Gastrocnemius medialis (tissue), 4 donors: ENCODE measurements around the gene UGGT1. TPM values are rescaled to one million over a fixed set of nuclear protein-coding genes. Genes with fewer than 3 reads are reported as not detected.

Experiments
- ATAC-seq, 2 donors: fragments of 150-250 bp; one replicate each; pipeline ENCODE4 v1.9.1; 2016
- DNase-seq, 2 donors: peaks; one replicate each; pipeline ENCODE4 v3.0.0-alpha.2; 2019
- H3K27ac ChIP-seq, 4 donors: fragments of 200-600 bp; sonication (generic); 1 replicate in 1 of 4; 2 replicates in 3 of 4; pipeline ENCODE4 v1.5.1; 2016 to 2018; ENCODE audit warnings: mild to moderate bottlenecking in 2 of 4, moderate library complexity in 1 of 4
- H3K27me3 ChIP-seq, 3 donors: fragments of 200-600 bp; sonication (generic) in 2 of 3; 1 replicate in 1 of 3; 2 replicates in 2 of 3; pipeline versions ENCODE4 v1.5.1 to v1.6.0; 2016 to 2019; ENCODE audit warnings: mild to moderate bottlenecking in 1 of 3, moderate library complexity in 1 of 3
- H3K36me3 ChIP-seq, 2 donors: fragments of 200-600 bp; sonication (generic) in 1 of 2; one replicate each; pipeline ENCODE4 v1.5.1; 2017 to 2018
- H3K4me1 ChIP-seq, 2 donors: fragments of 200-600 bp; sonication (generic) in 1 of 2; one replicate each; pipeline ENCODE4 v1.5.1; 2016 to 2017; ENCODE audit warnings: mild to moderate bottlenecking in 2 of 2
- H3K4me3 ChIP-seq, 4 donors: fragments of 200-600 bp; sonication (generic) in 3 of 4; 1 replicate in 1 of 4; 2 replicates in 3 of 4; pipeline ENCODE4 v1.5.1; 2016 to 2019; ENCODE audit warnings: mild to moderate bottlenecking in 2 of 4
- H3K9me3 ChIP-seq, 3 donors: fragments of 200-600 bp; sonication (generic) in 2 of 3; 1 replicate in 1 of 3; 2 replicates in 2 of 3; pipeline ENCODE4 v1.5.1; 2016 to 2019
- CTCF ChIP-seq, 5 experiments: fragments of 450-650 bp in 3 of 5; fragments of 200-600 bp in 2 of 5; sonication (generic) in 2 of 5; IDR thresholded peaks in 4 of 5; conservative IDR thresholded peaks in 1 of 5; 1 replicate in 4 of 5; 2 replicates in 1 of 5; pipeline ENCODE4 v1.5.1; 2016 to 2019; ENCODE audit warnings: antibody characterized with exemption in 5 of 5, mild to moderate bottlenecking in 3 of 5, moderate library complexity in 3 of 5
- POLR2A ChIP-seq, 2 donors: fragments of 450-650 bp; IDR thresholded peaks; one replicate each; pipeline ENCODE4 v1.6.1; 2017; ENCODE audit warnings: antibody characterized with exemption in 2 of 2, mild to moderate bottlenecking in 2 of 2, moderate library complexity in 2 of 2
- in situ Hi-C, 4 donors: fragments of 200-750 bp; cut with MboI; loops; one replicate each; pipeline versions ENCODE4 v1.15.0 to v1.8.0; 2017; ENCODE audit warnings: low sequenced_read_pairs in 4 of 4
- intact Hi-C: fragments of 100-400 bp; cut with DNase I; formaldehyde crosslinking; loops from one replicate; pipeline ENCODE4 v1.15.1; 2023; ENCODE audit warnings: low total_unique reads
- total RNA-seq, 4 donors: library from RNA; depleted of rRNA; stranded (reverse); fragments of >200 nt; gene quantifications; one replicate each; pipeline versions ENCODE4 v1.1.0 to v1.2.3, GENCODE V29; 2016

UGGT1 gene
- total RNA-seq, 4 donors from 2014 or later: 35.1 to 51.7 (median 45.2) TPM

DNA sequence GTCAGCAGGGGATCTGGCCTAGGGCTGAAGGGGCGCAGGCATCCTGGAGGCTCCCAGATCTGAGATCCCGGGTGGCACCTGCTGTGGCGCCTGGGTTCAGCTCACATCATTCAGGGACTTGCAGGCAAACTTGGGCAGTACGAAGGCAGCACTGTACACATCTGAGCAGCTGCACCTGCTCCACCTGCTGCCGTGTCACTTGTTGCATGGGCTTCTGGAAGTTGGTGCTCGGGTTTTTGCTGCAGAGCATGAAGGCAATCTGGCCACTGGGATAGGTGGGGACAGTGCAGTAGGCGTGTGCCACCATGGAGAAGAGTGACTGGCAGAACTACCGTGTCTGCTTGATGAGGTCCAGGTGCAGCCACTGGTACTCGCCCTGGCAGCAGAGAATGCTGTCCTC, 48.6 kb downstream of the UGGT1 start:
- intact Hi-C loops: no loop called here
- Histone ChIP-seq H3K9me3 (no peaks in the 10 kb centered on the region), H3K36me3 (peaks cover 0 to 86% of the 10 kb centered on the region in 2 donors), H3K27ac (no peak overlapping the region), H3K4me1 (no peaks in the 10 kb centered on the region), H3K27me3 (no peaks in the 10 kb centered on the region), H3K4me3 (no peak overlapping the region)
- in situ Hi-C loops: loop anchor here in 1 of 4 donors (25.0 kb wide), 1 partner anchor 827 kb away; no protein-coding TSS in a partner anchor
- no peak for DNase-seq
- ATAC-seq: no peak
- TF ChIP-seq CTCF (IDR thresholded peaks at IDR 0.05 in 4 of 5, conservative IDR thresholded peaks at IDR 0.05 in 1 of 5) (no peak), POLR2A (IDR thresholded peaks at IDR 0.05) (no peak)

DNA sequence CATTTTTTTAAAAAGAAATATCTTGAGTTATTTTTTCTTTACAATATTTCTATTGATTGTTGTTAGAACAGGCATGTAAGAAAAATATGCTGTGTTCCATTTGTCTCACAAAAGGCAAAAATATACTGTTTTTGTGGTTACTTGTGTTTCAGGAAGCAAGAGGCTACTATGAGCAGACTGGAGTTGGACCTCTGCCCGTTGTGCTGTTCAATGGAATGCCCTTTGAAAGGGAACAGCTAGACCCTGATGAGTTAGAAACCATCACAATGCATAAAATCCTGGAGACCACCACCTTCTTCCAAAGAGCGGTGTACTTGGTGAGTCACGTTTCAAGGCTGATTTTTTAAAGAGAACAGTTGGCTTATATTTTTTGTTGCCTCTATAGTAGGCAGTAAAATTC, 54.7 kb downstream of the UGGT1 start:
- in situ Hi-C loops: loop anchor here in 1 of 4 donors (25.0 kb wide), 1 partner anchor 833 kb away; no protein-coding TSS in a partner anchor

GRCh38 chr2:128153786-128154185, 62.8 kb downstream of the UGGT1 start:
- no peak for ATAC-seq
- intact Hi-C loops: no loop called here
- Histone ChIP-seq H3K4me3 (no peak overlapping the region), H3K27ac (no peak overlapping the region), H3K9me3 (no peaks in the 10 kb centered on the region), H3K27me3 (no peaks in the 10 kb centered on the region), H3K36me3 (peaks cover 0 to 65% of the 10 kb centered on the region in 2 donors), H3K4me1 (peaks cover 0 to 5% of the 10 kb centered on the region in 2 donors)
- no peak for DNase-seq
- TF ChIP-seq POLR2A (IDR thresholded peaks at IDR 0.05) (no peak), CTCF (IDR thresholded peaks at IDR 0.05 in 4 of 5, conservative IDR thresholded peaks at IDR 0.05 in 1 of 5) (no peak)
- in situ Hi-C loops: no loop called here

More for the DNA sequence above, 54.7 kb downstream of the UGGT1 start:
- no peak overlapping the region for H3K27ac ChIP-seq
- no peaks in the 10 kb centered on the region for H3K27me3 ChIP-seq
- no peak for ATAC-seq
- no peak for DNase-seq
- H3K4me1 ChIP-seq: no peaks in the 10 kb centered on the region
- no peaks in the 10 kb centered on the region for H3K9me3 ChIP-seq
- no peak for TF ChIP-seq CTCF (IDR thresholded peaks at IDR 0.05 in 4 of 5, conservative IDR thresholded peaks at IDR 0.05 in 1 of 5)
- no peak for TF ChIP-seq POLR2A (IDR thresholded peaks at IDR 0.05)
- H3K4me3 ChIP-seq: no peak overlapping the region
- peaks cover 0 to 69% of the 10 kb centered on the region in 2 donors for H3K36me3 ChIP-seq
- intact Hi-C loops: no loop called here

- in situ Hi-C loops: no loop called here
- intact Hi-C loops: no loop called here
- Histone ChIP-seq H3K4me1 (peaks cover 0 to 5% of the 10 kb centered on the region in 2 donors), H3K27me3 (no peaks in the 10 kb centered on the region), H3K27ac (no peak overlapping the region), H3K36me3 (peaks cover 0 to 60% of the 10 kb centered on the region in 2 donors), H3K4me3 (no peak overlapping the region), H3K9me3 (no peaks in the 10 kb centered on the region)
- no peak for ATAC-seq
- DNase-seq: no peak
- TF ChIP-seq CTCF (IDR thresholded peaks at IDR 0.05 in 4 of 5, conservative IDR thresholded peaks at IDR 0.05 in 1 of 5): no peak
- TF ChIP-seq POLR2A (IDR thresholded peaks at IDR 0.05): no peak
Observed at GRCh38 chr2:128154225-128154624, 63.2 kb downstream of the UGGT1 start.

DNA sequence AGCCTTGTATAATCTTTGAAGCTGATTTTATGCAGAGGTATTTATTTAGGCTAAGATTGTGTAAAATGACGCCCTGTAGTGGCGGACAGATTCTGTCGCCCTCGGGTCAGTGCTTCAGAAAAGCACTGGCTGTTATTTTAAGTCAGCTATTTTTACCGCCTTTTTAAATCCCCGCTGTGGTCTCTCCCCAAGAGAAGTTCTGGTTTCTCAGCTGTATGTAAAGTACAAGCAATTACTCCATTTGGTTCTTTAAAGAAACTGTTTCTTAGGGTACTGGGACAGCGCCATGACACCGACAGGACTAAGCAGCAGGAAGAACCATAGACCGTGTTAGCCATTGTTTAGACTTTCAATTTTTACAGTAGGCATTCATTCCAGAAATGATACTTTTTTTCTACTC, 65.0 kb downstream of the UGGT1 start:
- Histone ChIP-seq H3K36me3 (peaks cover 0 to 69% of the 10 kb centered on the region in 2 donors), H3K4me1 (peaks cover 0 to 5% of the 10 kb centered on the region in 2 donors), H3K4me3 (no peak overlapping the region), H3K27ac (peak overlapping the region in 1 of 4 donors; percentile 38), H3K9me3 (no peaks in the 10 kb centered on the region), H3K27me3 (no peaks in the 10 kb centered on the region)
- intact Hi-C loops: no loop called here
- ATAC-seq (no peak), DNase-seq (no peak)
- TF ChIP-seq CTCF (IDR thresholded peaks at IDR 0.05 in 4 of 5, conservative IDR thresholded peaks at IDR 0.05 in 1 of 5) (no peak), POLR2A (IDR thresholded peaks at IDR 0.05) (no peak)
- in situ Hi-C loops: no loop called here
